ENCODE results near the gene DMAC2L.

The DMAC2L gene

GRCh38 chr14:50340045-50340444, 27.9 kb downstream of the DMAC2L start:
- TF ChIP-seq, protein P1, sequence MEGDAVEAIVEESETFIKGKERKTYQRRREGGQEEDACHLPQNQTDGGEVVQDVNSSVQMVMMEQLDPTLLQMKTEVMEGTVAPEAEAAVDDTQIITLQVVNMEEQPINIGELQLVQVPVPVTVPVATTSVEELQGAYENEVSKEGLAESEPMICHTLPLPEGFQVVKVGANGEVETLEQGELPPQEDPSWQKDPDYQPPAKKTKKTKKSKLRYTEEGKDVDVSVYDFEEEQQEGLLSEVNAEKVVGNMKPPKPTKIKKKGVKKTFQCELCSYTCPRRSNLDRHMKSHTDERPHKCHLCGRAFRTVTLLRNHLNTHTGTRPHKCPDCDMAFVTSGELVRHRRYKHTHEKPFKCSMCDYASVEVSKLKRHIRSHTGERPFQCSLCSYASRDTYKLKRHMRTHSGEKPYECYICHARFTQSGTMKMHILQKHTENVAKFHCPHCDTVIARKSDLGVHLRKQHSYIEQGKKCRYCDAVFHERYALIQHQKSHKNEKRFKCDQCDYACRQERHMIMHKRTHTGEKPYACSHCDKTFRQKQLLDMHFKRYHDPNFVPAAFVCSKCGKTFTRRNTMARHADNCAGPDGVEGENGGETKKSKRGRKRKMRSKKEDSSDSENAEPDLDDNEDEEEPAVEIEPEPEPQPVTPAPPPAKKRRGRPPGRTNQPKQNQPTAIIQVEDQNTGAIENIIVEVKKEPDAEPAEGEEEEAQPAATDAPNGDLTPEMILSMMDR (conservative IDR thresholded peaks at IDR 0.05): no peak
- peak overlapping the region; percentile 88 for H3K27ac ChIP-seq

DNA sequence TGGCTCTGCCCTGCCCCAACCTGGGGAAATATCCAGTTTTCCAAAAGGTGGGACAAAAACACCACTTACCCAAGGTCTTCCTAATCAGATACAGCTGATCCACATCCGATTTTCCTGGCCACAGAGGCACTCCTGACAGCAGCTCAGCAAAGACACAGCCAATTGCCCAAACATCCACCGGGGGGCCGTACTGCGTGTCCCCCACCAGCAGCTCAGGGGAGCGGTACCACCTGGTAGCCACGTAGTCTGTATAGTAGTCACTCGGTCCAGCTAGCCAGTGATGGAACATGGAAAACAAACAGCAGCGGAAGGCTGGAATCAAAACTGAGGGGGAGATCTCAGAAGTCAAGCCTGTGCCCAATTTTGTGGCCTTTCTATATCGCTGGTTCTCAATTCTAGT, 28.8 kb downstream of the DMAC2L start:
- TF ChIP-seq, protein P1 (conservative IDR thresholded peaks at IDR 0.05): peak; percentile 25; the same call in 1 of the 2 replicates
- H3K27ac ChIP-seq: peak overlapping the region; percentile 88

- peak overlapping the region; percentile 88 for H3K27ac ChIP-seq
- TF ChIP-seq, protein P1 (conservative IDR thresholded peaks at IDR 0.05): peak; percentile 84
These were observed 30.3 kb downstream of the DMAC2L start for GRCh38 chr14:50342221-50343078.

GRCh38 chr14:50343434-50343833, 31.3 kb downstream of the DMAC2L start:
- peak overlapping the region; percentile 88 for H3K27ac ChIP-seq
- TF ChIP-seq, protein P1 (conservative IDR thresholded peaks at IDR 0.05): no peak

DNA sequence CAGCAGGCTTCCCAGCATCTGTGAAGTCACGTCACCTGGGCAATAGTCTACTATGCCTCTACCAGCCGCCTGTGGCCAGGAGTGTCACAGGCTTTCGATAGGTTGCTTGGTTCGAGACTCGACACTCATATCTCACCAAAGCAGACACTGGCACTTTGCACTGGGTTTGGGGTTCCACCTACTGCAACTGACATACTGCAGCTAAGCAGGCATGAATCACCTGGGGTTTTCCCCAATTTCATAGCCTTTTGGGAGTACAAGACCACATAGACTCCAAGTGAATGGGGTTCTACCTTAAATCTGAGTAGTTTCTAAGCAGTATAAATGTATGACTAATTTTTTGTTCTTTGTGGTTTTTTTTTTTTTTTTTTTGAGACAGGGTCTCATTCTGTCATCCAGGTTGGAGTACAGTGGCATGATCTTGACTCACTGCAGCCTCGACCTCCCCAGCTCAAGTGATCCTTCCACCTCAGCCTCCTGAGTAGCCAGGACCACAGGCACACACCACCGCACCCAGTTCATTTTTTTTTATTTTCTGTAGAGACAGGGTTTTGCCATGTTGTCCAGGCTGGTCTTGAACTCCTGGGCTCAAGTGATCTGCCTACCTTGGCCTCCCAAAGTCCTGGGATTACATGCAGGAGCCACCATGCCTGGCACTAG, 32.1 kb downstream of the DMAC2L start:
- H3K27ac ChIP-seq: peak overlapping the region; percentile 88
- TF ChIP-seq, protein P1 (conservative IDR thresholded peaks at IDR 0.05): no peak

- TF ChIP-seq, protein P1 (conservative IDR thresholded peaks at IDR 0.05): no peak
- H3K27ac ChIP-seq: peak overlapping the region; percentile 88
These were observed 32.9 kb downstream of the DMAC2L start for GRCh38 chr14:50344876-50345563.

DNA sequence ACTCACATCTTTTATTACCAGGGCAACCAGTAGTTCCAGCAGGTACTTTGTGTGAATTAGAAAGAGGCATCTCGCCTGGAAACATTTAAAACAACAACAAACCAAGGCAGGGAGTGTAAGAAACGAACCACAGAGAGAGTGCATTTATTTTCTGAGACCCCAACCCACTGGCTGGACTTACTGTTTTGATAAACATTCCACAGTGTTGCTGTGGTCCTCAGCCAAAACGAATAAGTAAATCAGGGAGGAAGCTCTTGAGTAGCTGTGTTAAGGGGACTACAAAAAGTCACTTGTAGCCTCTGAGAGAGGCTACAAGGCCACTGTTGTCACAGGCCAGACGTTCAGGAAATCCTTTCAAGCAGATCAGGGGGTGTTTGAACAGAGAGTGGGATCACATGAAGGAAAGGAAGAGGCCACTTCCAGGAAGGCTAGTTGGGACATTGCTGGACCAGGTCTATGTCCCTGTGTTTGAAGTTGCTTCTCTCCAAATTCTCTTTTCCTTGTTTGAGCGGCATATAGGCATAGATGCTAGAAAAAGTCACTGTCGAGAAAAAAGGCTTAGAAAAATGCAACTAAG, 33.8 kb downstream of the DMAC2L start:
- peak overlapping the region; percentile 88 for H3K27ac ChIP-seq
- TF ChIP-seq, protein P1 (conservative IDR thresholded peaks at IDR 0.05): no peak
